ENCODE measurements around the gene GAP43. TPM values are rescaled to one million over a fixed set of nuclear protein-coding genes. Genes with fewer than 3 reads are reported as not detected.
A peak's percentile ranks its signal among the peaks of the same experiment; 100 is the strongest.

The GAP43 gene
- total RNA-seq, 1 donor from 2014 or later, result not detected

DNA sequence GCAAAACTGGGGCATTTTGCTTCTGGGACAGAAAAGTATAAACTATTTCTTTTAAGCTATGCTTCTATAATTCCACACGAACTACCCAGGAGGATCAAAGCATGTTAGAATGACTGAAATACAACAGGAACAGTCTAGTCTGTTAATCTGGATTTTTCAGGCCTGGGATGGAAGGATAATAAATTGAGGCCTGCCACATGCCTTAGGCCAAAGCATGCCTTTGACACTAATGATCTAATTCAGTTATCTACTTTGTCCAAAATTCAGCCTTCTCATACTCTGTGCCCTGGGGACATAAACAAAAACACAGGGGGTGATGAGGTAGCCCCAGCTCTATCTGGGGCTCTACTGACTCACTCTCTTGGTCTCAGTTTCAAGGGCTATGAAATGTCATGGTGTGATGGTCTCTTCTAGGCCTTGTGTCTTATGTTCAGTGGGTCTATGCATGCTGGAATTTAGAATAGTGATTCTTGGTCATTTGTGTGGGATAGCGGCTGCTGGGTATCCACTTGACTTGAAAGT is 32.5 kb downstream of the GAP43 start:
- TF ChIP-seq, protein P1, sequence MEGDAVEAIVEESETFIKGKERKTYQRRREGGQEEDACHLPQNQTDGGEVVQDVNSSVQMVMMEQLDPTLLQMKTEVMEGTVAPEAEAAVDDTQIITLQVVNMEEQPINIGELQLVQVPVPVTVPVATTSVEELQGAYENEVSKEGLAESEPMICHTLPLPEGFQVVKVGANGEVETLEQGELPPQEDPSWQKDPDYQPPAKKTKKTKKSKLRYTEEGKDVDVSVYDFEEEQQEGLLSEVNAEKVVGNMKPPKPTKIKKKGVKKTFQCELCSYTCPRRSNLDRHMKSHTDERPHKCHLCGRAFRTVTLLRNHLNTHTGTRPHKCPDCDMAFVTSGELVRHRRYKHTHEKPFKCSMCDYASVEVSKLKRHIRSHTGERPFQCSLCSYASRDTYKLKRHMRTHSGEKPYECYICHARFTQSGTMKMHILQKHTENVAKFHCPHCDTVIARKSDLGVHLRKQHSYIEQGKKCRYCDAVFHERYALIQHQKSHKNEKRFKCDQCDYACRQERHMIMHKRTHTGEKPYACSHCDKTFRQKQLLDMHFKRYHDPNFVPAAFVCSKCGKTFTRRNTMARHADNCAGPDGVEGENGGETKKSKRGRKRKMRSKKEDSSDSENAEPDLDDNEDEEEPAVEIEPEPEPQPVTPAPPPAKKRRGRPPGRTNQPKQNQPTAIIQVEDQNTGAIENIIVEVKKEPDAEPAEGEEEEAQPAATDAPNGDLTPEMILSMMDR (IDR thresholded peaks at IDR 0.05), result no peak
- Mint-ChIP-seq H3K36me3 (ENCODE audit: low read depth) (peaks cover 2% of the 10 kb centered on the region), H3K9me3 (no peaks in the 10 kb centered on the region), H3K27ac (no peak overlapping the region), H3K4me3 (no peak overlapping the region), H3K27me3 (no peaks in the 10 kb centered on the region), H3K4me1 (peaks cover 59% of the 10 kb centered on the region)
- ChIA-PET POLR2A (no interaction called here), CTCF (no interaction called here)
- intact Hi-C loops (cut with micrococcal nuclease), result no loop called here
- DNase-seq (no peak), ATAC-seq (ENCODE audit: low read depth) (no peak)

DNA sequence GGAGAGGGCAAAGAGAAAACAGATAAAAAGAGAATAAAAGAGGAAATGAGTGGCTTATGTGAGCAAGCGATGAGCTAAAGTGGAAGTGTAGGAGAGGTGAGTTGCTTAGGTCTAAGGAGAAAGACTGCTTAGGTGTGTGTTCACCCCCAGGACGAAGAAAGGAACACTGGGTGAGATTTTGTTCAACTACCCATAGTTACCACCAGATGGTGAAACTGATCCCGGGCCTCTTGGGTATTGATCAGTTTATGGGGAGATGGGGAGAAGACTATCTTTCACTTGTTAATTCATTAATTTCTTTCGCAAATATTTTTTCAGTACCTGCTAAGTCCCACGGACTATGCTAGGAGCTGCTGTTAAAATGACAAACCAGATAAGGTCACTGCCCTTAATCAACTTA is 33.9 kb downstream of the GAP43 start:
- no peaks in the 10 kb centered on the region for H3K9me3 Mint-ChIP-seq
- no peak for ATAC-seq (ENCODE audit: low read depth)
- TF ChIP-seq, protein P1 (IDR thresholded peaks at IDR 0.05), result no peak
- DNase-seq, result no peak
- peaks cover 52% of the 10 kb centered on the region for H3K4me1 Mint-ChIP-seq
- H3K27me3 Mint-ChIP-seq, result no peaks in the 10 kb centered on the region
- H3K36me3 Mint-ChIP-seq (ENCODE audit: low read depth), result peaks cover 2% of the 10 kb centered on the region
- peak overlapping the region; percentile 75 for H3K4me3 Mint-ChIP-seq
- intact Hi-C loops (cut with micrococcal nuclease), result no loop called here
- ChIA-PET CTCF (no interaction called here), POLR2A (interaction anchor here (1.5 kb wide), 1 partner anchor 510 kb away, joined by 7 read pairs; the partner anchor contains the start of gene ZBTB20)
- H3K27ac Mint-ChIP-seq, result peak overlapping the region; percentile 63

DNA sequence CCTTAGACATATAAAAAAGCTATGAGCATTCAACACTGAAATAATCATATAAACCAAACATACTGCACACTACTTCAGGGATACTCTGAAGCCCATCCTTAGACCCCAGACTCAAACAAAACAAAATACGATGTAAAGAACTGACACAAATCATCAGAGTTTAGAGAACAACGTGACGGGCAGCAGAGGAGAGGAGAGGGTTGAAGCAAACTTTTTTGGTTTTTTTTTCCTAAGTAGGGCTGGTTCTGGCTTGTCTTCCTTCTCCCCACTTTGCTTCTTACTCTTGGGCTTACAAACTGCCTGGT is 34.7 kb downstream of the GAP43 start:
- Mint-ChIP-seq H3K9me3 (no peaks in the 10 kb centered on the region), H3K4me3 (peak overlapping the region; percentile 94), H3K27ac (peak overlapping the region; percentile 99), H3K36me3 (ENCODE audit: low read depth) (peaks cover 2% of the 10 kb centered on the region), H3K4me1 (peaks cover 48% of the 10 kb centered on the region), H3K27me3 (no peaks in the 10 kb centered on the region)
- POLR2A ChIA-PET, result interaction anchor here (0.7 to 1.5 kb wide), 3 partner anchors 509 to 1367 kb away, joined by 3 to 7 read pairs (median 4); partner anchors contain the start of gene ZBTB20
- CTCF ChIA-PET, result no interaction called here
- no peak for DNase-seq
- ATAC-seq (ENCODE audit: low read depth), result no peak
- intact Hi-C loops (cut with micrococcal nuclease), result loop anchor here (1.0 to 2.0 kb wide), 4 partner anchors 126 to 1912 kb away; partner anchors contain the start of genes NAA50 and ZBTB20
- TF ChIP-seq, protein P1 (IDR thresholded peaks at IDR 0.05), result no peak

DNA sequence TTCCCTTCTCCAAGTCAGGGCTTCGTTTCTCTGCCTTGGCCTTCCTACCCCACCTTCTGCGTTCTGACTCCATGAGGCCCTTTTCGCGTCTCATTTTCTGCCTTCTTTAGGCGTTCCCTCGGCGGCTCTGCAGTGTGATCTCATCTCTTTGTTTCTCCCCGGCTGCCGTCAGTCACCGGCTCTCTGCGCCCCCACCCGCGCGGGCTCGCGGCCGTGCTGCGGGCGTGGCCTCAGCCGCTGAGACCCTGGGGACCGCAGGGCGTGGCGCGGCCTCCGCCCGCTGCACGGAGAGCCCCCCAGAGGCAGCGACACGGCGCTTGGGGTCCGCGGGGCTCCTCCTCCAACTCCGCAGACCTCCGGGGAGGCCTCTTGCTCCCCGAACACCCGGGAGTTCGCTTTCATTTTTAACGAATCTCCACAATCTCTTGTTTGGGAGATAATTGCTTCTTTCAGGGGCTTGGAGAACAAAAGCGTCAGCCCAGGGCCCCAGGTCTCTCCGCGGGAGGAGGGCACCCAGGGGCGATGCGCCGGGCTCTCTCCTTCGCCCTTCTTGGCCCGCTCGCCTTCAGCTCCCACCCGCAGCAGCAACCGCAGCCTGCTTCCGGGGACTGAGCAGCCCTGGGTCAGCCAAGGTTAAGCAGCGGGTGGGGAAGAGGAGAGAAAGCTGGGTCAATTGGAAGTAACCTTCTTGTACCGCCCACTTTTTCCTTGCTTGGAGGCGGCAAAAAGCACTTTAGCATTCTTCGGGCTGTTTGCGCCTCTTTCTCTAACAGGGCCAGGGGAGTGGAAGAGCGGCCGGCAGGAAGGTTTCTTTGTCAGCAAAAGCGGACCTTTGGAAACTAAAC is 35.2 kb downstream of the GAP43 start:
- Mint-ChIP-seq H3K4me3 (peak overlapping the region; percentile 94), H3K9me3 (no peaks in the 10 kb centered on the region), H3K4me1 (peaks cover 45% of the 10 kb centered on the region), H3K36me3 (ENCODE audit: low read depth) (peaks cover 2% of the 10 kb centered on the region), H3K27me3 (no peaks in the 10 kb centered on the region), H3K27ac (peak overlapping the region; percentile 99)
- intact Hi-C loops (cut with micrococcal nuclease), result loop anchor here (1.0 to 2.0 kb wide), 5 partner anchors 7 to 1912 kb away; partner anchors contain the start of genes NAA50 and ZBTB20
- TF ChIP-seq, protein P1 (IDR thresholded peaks at IDR 0.05), result no peak
- POLR2A ChIA-PET, result interaction anchor here (0.6 to 1.5 kb wide), 6 partner anchors 10 to 1367 kb away, joined by 3 to 7 read pairs (median 4); partner anchors contain the start of gene ZBTB20
- peak; percentile 80 for DNase-seq
- ATAC-seq (ENCODE audit: low read depth), result peak; percentile 94
- CTCF ChIA-PET, result no interaction called here

Data from activated B cell treated with CpG ODN at 0.5 μM for 24 hours (primary cell).